Mesothelial cell of epicardium (in vitro differentiated cells): ENCODE measurements around the gene CTXND1. TPM values are rescaled to one million over a fixed set of nuclear protein-coding genes. Genes with fewer than 3 reads are reported as not detected.

Experiments used
- DNase-seq, 2 experiments: peaks; one replicate each; pipeline ENCODE4 v3.0.0; 2021; ENCODE audit warnings: low spot score in 2 of 2; ENCODE audit not compliant: unreplicated experiment in 2 of 2
- H3K27ac Mint-ChIP-seq: 2 replicates; pipeline ENCODE4 v1.8.0; 2021; ENCODE audit warnings: mixed read lengths
- H3K27me3 Mint-ChIP-seq: 2 replicates; pipeline ENCODE4 v1.8.0; 2021; ENCODE audit warnings: low read depth, mixed read lengths
- H3K36me3 Mint-ChIP-seq: 2 replicates; pipeline ENCODE4 v1.8.0; 2021; ENCODE audit warnings: mixed read lengths
- H3K4me1 Mint-ChIP-seq: 2 replicates; pipeline ENCODE4 v1.8.0; 2021; ENCODE audit warnings: mixed read lengths
- H3K4me3 Mint-ChIP-seq: 2 replicates; pipeline ENCODE4 v1.8.0; 2021; ENCODE audit warnings: mild to moderate bottlenecking, moderate library complexity, mixed read lengths
- H3K9me3 Mint-ChIP-seq: 2 replicates; pipeline ENCODE4 v1.8.0; 2021; ENCODE audit warnings: mixed read lengths
- CTCF ChIP-seq: fragments of 200-600 bp; sonication (generic); IDR thresholded peaks from one replicate; pipeline ENCODE4 v1.5.0; 2021; ENCODE audit warnings: antibody characterized with exemption; ENCODE audit not compliant: unreplicated experiment
- total RNA-seq: library from RNA; stranded (reverse); gene quantifications from 3 replicates; pipeline ENCODE4 v1.2.1, GENCODE V29; 2021

CTXND1 gene
- total RNA-seq, 1 donor from 2014 or later, result not detected

- no peaks in the 10 kb centered on the region for H3K4me1 Mint-ChIP-seq
- H3K4me3 Mint-ChIP-seq, result no peak overlapping the region
- no peaks in the 10 kb centered on the region for H3K36me3 Mint-ChIP-seq
- no peak overlapping the region for H3K27ac Mint-ChIP-seq
- no peak for DNase-seq
- TF ChIP-seq CTCF, result no peak
- peaks cover 57% of the 10 kb centered on the region for H3K27me3 Mint-ChIP-seq
- H3K9me3 Mint-ChIP-seq, result no peaks in the 10 kb centered on the region
These were observed 23.0 kb upstream of the CTXND1 start for GRCh38 chr15:80274996-80275395.

- Mint-ChIP-seq H3K4me1 (no peaks in the 10 kb centered on the region), H3K27ac (no peak overlapping the region), H3K27me3 (peaks cover 60% of the 10 kb centered on the region), H3K9me3 (no peaks in the 10 kb centered on the region), H3K36me3 (no peaks in the 10 kb centered on the region), H3K4me3 (no peak overlapping the region)
- TF ChIP-seq CTCF, result no peak
- no peak for DNase-seq
These were observed 22.5 kb upstream of the CTXND1 start for GRCh38 chr15:80274554-80274953.

GRCh38 chr15:80272987-80273386, 21.0 kb upstream of the CTXND1 start:
- no peak for DNase-seq
- no peaks in the 10 kb centered on the region for H3K36me3 Mint-ChIP-seq
- H3K4me1 Mint-ChIP-seq, result no peaks in the 10 kb centered on the region
- no peak overlapping the region for H3K27ac Mint-ChIP-seq
- peaks cover 76% of the 10 kb centered on the region for H3K27me3 Mint-ChIP-seq
- H3K9me3 Mint-ChIP-seq, result no peaks in the 10 kb centered on the region
- TF ChIP-seq CTCF, result no peak
- H3K4me3 Mint-ChIP-seq, result no peak overlapping the region

- H3K4me1 Mint-ChIP-seq, result no peaks in the 10 kb centered on the region
- no peak overlapping the region for H3K27ac Mint-ChIP-seq
- peaks cover 85% of the 10 kb centered on the region for H3K27me3 Mint-ChIP-seq
- H3K9me3 Mint-ChIP-seq, result no peaks in the 10 kb centered on the region
- H3K4me3 Mint-ChIP-seq, result no peak overlapping the region
- no peak for TF ChIP-seq CTCF
- no peak for DNase-seq
- H3K36me3 Mint-ChIP-seq, result no peaks in the 10 kb centered on the region
These were observed 18.5 kb upstream of the CTXND1 start for GRCh38 chr15:80270472-80270871.

- H3K9me3 Mint-ChIP-seq, result no peaks in the 10 kb centered on the region
- no peaks in the 10 kb centered on the region for H3K4me1 Mint-ChIP-seq
- no peak overlapping the region for H3K27ac Mint-ChIP-seq
These were observed 16.1 kb upstream of the CTXND1 start for GRCh38 chr15:80268101-80268500.

More at GRCh38 chr15:80268101-80268500, 16.1 kb upstream of the CTXND1 start:
- DNase-seq, result no peak
- no peak for TF ChIP-seq CTCF
- Mint-ChIP-seq H3K36me3 (no peaks in the 10 kb centered on the region), H3K27me3 (peaks cover 84% of the 10 kb centered on the region), H3K4me3 (no peak overlapping the region)
